HCT116 (cell line): Measurements from ENCODE around the gene SLC25A13. TPM values are rescaled to one million over a fixed set of nuclear protein-coding genes. Genes with fewer than 3 reads are reported as not detected.

Experiments used
- ATAC-seq: fragments of 200-7000 bp; cut with Tn5 transposase; 2 replicates; pipeline ENCODE4 v1.9.1; 2020; ENCODE audit warnings: mild to moderate bottlenecking, moderate library complexity
- BruUV-seq: library from RNA; stranded (reverse); fragments of 400-500 nt; replicated peaks from 2 replicates; lab custom pipeline; 2021; lab: Mats Ljungman, UMichigan
- CTCF ChIA-PET: fragments of 300-600 bp; sonication (Branson Sonifier 250); formaldehyde crosslinking; loops from one replicate; lab custom pipeline; 2021; ENCODE audit warnings: antibody characterized with exemption; lab: Charles Lee
- POLR2A ChIA-PET: fragments of 300-600, 350-600 bp; sonication (Branson Sonifier 250); formaldehyde crosslinking; loops from one replicate; lab custom pipeline; 2021; ENCODE audit warnings: antibody characterized with exemption; lab: Charles Lee
- RAD21 ChIA-PET, 2 experiments: fragments of 300-600 bp; sonication (Branson Sonifier 250); formaldehyde crosslinking; loops; one replicate each; lab custom pipeline; 2023; ENCODE audit warnings: low total read pairs in 2 of 2; ENCODE audit not compliant: uncharacterized antibody in 2 of 2, unreplicated experiment in 2 of 2, low non-redundant PET in 1 of 2; lab: Charles Lee
- DNase-seq: peaks from one replicate; pipeline ENCODE4 v3.0.0-alpha.2; 2010; ENCODE audit warnings: low read depth, low spot score
- H2AFZ ChIP-seq: fragments of 200-600 bp; shearing (Covaris generic), sonication (generic); 2 replicates; pipeline ENCODE4 v1.6.1; 2017; ENCODE audit warnings: low read depth, mixed run types, mixed read lengths, antibody characterized with exemption, low read length; ENCODE audit not compliant: poor library complexity, severe bottlenecking
- H3K27ac ChIP-seq: 2 replicates; pipeline ENCODE4 v1.5.1; 2012; ENCODE audit warnings: low read depth, low read length
- H3K27me3 ChIP-seq: fragments of 200-600 bp; sonication (generic); 2 replicates; pipeline ENCODE4 v1.6.1; 2016; ENCODE audit warnings: mixed run types, low read length, mixed read lengths; ENCODE audit not compliant: insufficient read depth
- H3K36me3 ChIP-seq, 2 experiments: fragments of 200-500 bp in 1 of 2; fragments of 200-600 bp in 1 of 2; sonication (Bioruptor generic) in 1 of 2; sonication (generic) in 1 of 2; 2 replicates each; pipeline versions ENCODE4 v1.5.1 to v1.6.1; 2014 to 2016; ENCODE audit warnings: low read length in 2 of 2, inconsistent platforms in 1 of 2, mixed read lengths in 1 of 2, mixed run types in 1 of 2; ENCODE audit not compliant: insufficient read depth in 2 of 2, control insufficient read depth in 1 of 2
- H3K4me1 ChIP-seq, 2 experiments: fragments of 200-600 bp in 1 of 2; sonication (generic) in 1 of 2; 2 replicates each; pipeline versions ENCODE4 v1.5.1 to v1.6.1; 2012 to 2017; ENCODE audit warnings: low read length in 2 of 2, inconsistent platforms in 1 of 2, mild to moderate bottlenecking in 1 of 2, mixed read lengths in 1 of 2, mixed run types in 1 of 2, moderate library complexity in 1 of 2; ENCODE audit not compliant: insufficient read depth in 2 of 2, control insufficient read depth in 1 of 2
- H3K4me2 ChIP-seq: fragments of 200-600 bp; sonication (generic); 2 replicates; pipeline ENCODE4 v1.6.1; 2017; ENCODE audit warnings: mixed run types, low read length, mixed read lengths
- H3K4me3 ChIP-seq, 2 experiments: fragments of 200-600 bp in 1 of 2; sonication (generic) in 1 of 2; replicated peaks in 1 of 2; 2 replicates each; pipeline ENCODE4 v1.5.1; 2011 to 2016; ENCODE audit warnings: low read length in 2 of 2, control low read depth in 1 of 2, low read depth in 1 of 2, mild to moderate bottlenecking in 1 of 2, mixed read lengths in 1 of 2, mixed run types in 1 of 2
- H3K79me2 ChIP-seq: fragments of 200-600 bp; sonication (generic); 2 replicates; pipeline ENCODE4 v1.6.1; 2017; ENCODE audit warnings: mild to moderate bottlenecking, mixed run types, low read length, moderate library complexity, mixed read lengths; ENCODE audit not compliant: insufficient read depth
- H3K9ac ChIP-seq: fragments of 200-600 bp; sonication (generic); 2 replicates; pipeline ENCODE4 v1.6.1; 2016; ENCODE audit warnings: low read length, mixed read lengths
- H3K9me2 ChIP-seq: fragments of 200-600 bp; sonication (generic), shearing (Covaris generic); 2 replicates; pipeline ENCODE4 v1.6.1; 2017; ENCODE audit warnings: mixed run types, mild to moderate bottlenecking, moderate library complexity; ENCODE audit not compliant: insufficient read depth
- H3K9me3 ChIP-seq, 2 experiments: fragments of 200-500 bp in 1 of 2; fragments of 200-600 bp in 1 of 2; sonication (Bioruptor generic) in 1 of 2; sonication (generic) in 1 of 2; 2 replicates each; pipeline ENCODE4 v1.6.1; 2014 to 2017; ENCODE audit warnings: low read length in 2 of 2, mixed read lengths in 2 of 2, inconsistent platforms in 1 of 2, low read depth in 1 of 2, mild to moderate bottlenecking in 1 of 2, mixed run types in 1 of 2, moderate library complexity in 1 of 2; ENCODE audit not compliant: control insufficient read depth in 1 of 2, insufficient read depth in 1 of 2
- H4K20me1 ChIP-seq: fragments of 200-600 bp; sonication (generic), shearing (Covaris generic); 2 replicates; pipeline ENCODE4 v1.6.1; 2017; ENCODE audit warnings: mixed run types, mild to moderate bottlenecking, moderate library complexity; ENCODE audit not compliant: insufficient read depth
- CEBPB ChIP-seq: IDR thresholded peaks from 2 replicates; pipeline ENCODE4 v1.6.1; 2012; ENCODE audit warnings: low read depth
- EGR1 ChIP-seq: IDR thresholded peaks from 2 replicates; pipeline ENCODE4 v1.6.1; 2012; ENCODE audit warnings: low read depth
- ELF1 ChIP-seq: IDR thresholded peaks from 2 replicates; pipeline ENCODE4 v1.6.1; 2012; ENCODE audit warnings: low read depth, borderline replicate concordance
- EZH2phosphoT487 ChIP-seq: fragments of 200-600 bp; IDR thresholded peaks from 2 replicates; pipeline ENCODE4 v1.6.1; 2018; ENCODE audit warnings: antibody characterized with exemption, borderline replicate concordance
- FOSL1 ChIP-seq: IDR thresholded peaks from 2 replicates; pipeline ENCODE4 v1.6.1; 2012; ENCODE audit warnings: low read depth
- JUND ChIP-seq: IDR thresholded peaks from 2 replicates; pipeline ENCODE4 v1.6.1; 2012
- POLR2AphosphoS5 ChIP-seq: IDR thresholded peaks from 2 replicates; pipeline ENCODE4 v1.6.1; 2011; ENCODE audit warnings: mild to moderate bottlenecking, low read depth, low read length, moderate library complexity
- RAD21 ChIP-seq: IDR thresholded peaks from 2 replicates; pipeline ENCODE4 v1.6.1; 2012; ENCODE audit warnings: low read depth, mild to moderate bottlenecking
- SIN3A ChIP-seq: IDR thresholded peaks from 2 replicates; pipeline ENCODE4 v1.6.1; 2012; ENCODE audit warnings: low read depth
- SP1 ChIP-seq: IDR thresholded peaks from 2 replicates; pipeline ENCODE4 v1.6.1; 2012; ENCODE audit warnings: low read depth
- SRF ChIP-seq: IDR thresholded peaks from 2 replicates; pipeline ENCODE4 v1.6.1; 2012; ENCODE audit warnings: low read depth
- TCF7L2 ChIP-seq: IDR thresholded peaks from 2 replicates; pipeline ENCODE4 v1.7.0; 2011; ENCODE audit warnings: borderline replicate concordance, inconsistent platforms; ENCODE audit not compliant: insufficient read depth, insufficient read length; ENCODE audit errors: extremely low read depth
- YY1 ChIP-seq: IDR thresholded peaks from 2 replicates; pipeline ENCODE4 v1.6.1; 2011; ENCODE audit warnings: low read length, low read depth, moderate library complexity, mild to moderate bottlenecking; ENCODE audit not compliant: insufficient replicate concordance; ENCODE audit errors: extremely low read depth
- ZFX ChIP-seq: fragments of 450-650 bp; IDR thresholded peaks from 2 replicates; pipeline ENCODE4 v1.6.1; 2017
- ZNF274 ChIP-seq: fragments of 200-500 bp; sonication (Bioruptor generic); IDR thresholded peaks from 2 replicates; pipeline ENCODE4 v1.6.1; 2014; ENCODE audit warnings: mild to moderate bottlenecking, low read depth, low read length, inconsistent platforms
- intact Hi-C: fragments of 100-400 bp; cut with micrococcal nuclease; formaldehyde crosslinking; loops from 2 replicates; pipeline ENCODE4 v1.10.0; 2022
- total RNA-seq: library from RNA; stranded (reverse); gene quantifications from one replicate; pipeline ENCODE4 v1.2.1, GENCODE V29; 2021; ENCODE audit not compliant: unreplicated experiment
- TF ChIP-seq, protein P1 (sequence below): IDR thresholded peaks from 2 replicates; pipeline ENCODE4 v1.6.1; 2012; ENCODE audit warnings: low read depth
- TF ChIP-seq, protein P2 (sequence below): IDR thresholded peaks from 2 replicates; pipeline ENCODE4 v1.6.1; 2012
- TF ChIP-seq, protein P3 (sequence below), 3 experiments: fragments of 200-600 bp in 1 of 3; sonication (generic) in 1 of 3; IDR thresholded peaks in 2 of 3; conservative IDR thresholded peaks in 1 of 3; 2 replicates each; pipeline ENCODE4 v1.5.1; 2012 to 2017; ENCODE audit warnings: low read depth in 2 of 3, low read length in 2 of 3, antibody characterized with exemption in 1 of 3, borderline replicate concordance in 1 of 3, control low read depth in 1 of 3, mild to moderate bottlenecking in 1 of 3, mixed read lengths in 1 of 3, mixed run types in 1 of 3, moderate library complexity in 1 of 3; ENCODE audit not compliant: insufficient read depth in 1 of 3
- TF ChIP-seq, protein P4 (sequence below): IDR thresholded peaks from 2 replicates; pipeline ENCODE4 v1.6.1; 2012

The SLC25A13 gene
- total RNA-seq, 1 experiment from 2014 or later = 19.3 TPM

DNA sequence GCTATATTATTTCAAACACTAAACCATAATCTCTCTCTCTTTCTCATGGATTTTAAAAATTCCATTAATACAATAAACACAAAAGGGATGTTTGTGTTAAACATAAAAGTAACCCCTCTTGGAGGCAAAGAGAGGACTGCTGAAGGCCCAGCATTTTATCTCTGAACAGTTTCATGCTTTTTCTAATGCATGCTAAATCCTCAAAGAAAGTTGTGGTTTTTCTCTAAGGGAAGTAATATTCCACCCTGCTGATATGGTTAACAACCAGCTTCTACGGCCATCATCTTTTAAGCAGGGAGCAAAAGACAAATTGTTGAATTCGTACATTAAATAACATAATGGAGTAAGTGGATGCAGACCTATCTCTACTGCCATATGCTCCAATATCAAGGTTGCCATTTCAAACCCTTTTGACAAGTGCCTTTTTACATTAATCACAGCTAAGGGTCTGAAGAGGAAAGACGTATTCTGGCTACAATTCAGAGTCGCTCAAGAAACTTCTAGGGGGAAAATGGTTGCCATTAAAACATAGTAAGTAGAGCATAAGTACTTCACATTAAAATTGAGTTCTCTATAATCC lies 103.1 kb downstream of the SLC25A13 start:
- Histone ChIP-seq H3K79me2 (peaks cover 5% of the 10 kb centered on the region), H3K9me3 (no peaks in the 10 kb centered on the region), H3K4me2 (no peak overlapping the region), H3K27me3 (no peaks in the 10 kb centered on the region), H3K4me3 (no peak overlapping the region), H3K9ac (no peak overlapping the region), H3K36me3 (no peaks in the 10 kb centered on the region), H3K9me2 (no peaks in the 10 kb centered on the region), H3K27ac (no peak overlapping the region), H2AFZ (no peak overlapping the region), H3K4me1 (peaks cover 6 to 17% of the 10 kb centered on the region in 2 experiments; a peak in 3 of 4 replicates), H4K20me1 (no peaks in the 10 kb centered on the region)
- intact Hi-C loops = no loop called here
- BruUV-seq = no TSS peak
- ATAC-seq = no peak
- ChIA-PET POLR2A (no interaction called here), CTCF (interaction anchor here (0.7 kb wide), 1 partner anchor 809 kb away, joined by 3 read pairs; no protein-coding TSS in a partner anchor), RAD21 (no interaction called here)
- TF ChIP-seq ZNF274 (no peak), EZH2phosphoT487 (no peak), SIN3A (no peak), SP1 (no peak), ELF1 (no peak), YY1 (no peak), EGR1 (no peak), JUND (no peak), POLR2AphosphoS5 (no peak), CEBPB (no peak), FOSL1 (no peak), TCF7L2 (no peak), ZFX (no peak), RAD21 (no peak), SRF (no peak)
- TF ChIP-seq, protein P1, sequence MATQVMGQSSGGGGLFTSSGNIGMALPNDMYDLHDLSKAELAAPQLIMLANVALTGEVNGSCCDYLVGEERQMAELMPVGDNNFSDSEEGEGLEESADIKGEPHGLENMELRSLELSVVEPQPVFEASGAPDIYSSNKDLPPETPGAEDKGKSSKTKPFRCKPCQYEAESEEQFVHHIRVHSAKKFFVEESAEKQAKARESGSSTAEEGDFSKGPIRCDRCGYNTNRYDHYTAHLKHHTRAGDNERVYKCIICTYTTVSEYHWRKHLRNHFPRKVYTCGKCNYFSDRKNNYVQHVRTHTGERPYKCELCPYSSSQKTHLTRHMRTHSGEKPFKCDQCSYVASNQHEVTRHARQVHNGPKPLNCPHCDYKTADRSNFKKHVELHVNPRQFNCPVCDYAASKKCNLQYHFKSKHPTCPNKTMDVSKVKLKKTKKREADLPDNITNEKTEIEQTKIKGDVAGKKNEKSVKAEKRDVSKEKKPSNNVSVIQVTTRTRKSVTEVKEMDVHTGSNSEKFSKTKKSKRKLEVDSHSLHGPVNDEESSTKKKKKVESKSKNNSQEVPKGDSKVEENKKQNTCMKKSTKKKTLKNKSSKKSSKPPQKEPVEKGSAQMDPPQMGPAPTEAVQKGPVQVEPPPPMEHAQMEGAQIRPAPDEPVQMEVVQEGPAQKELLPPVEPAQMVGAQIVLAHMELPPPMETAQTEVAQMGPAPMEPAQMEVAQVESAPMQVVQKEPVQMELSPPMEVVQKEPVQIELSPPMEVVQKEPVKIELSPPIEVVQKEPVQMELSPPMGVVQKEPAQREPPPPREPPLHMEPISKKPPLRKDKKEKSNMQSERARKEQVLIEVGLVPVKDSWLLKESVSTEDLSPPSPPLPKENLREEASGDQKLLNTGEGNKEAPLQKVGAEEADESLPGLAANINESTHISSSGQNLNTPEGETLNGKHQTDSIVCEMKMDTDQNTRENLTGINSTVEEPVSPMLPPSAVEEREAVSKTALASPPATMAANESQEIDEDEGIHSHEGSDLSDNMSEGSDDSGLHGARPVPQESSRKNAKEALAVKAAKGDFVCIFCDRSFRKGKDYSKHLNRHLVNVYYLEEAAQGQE = no peak
- TF ChIP-seq, protein P2, sequence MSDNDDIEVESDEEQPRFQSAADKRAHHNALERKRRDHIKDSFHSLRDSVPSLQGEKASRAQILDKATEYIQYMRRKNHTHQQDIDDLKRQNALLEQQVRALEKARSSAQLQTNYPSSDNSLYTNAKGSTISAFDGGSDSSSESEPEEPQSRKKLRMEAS = no peak
- TF ChIP-seq, protein P3, sequence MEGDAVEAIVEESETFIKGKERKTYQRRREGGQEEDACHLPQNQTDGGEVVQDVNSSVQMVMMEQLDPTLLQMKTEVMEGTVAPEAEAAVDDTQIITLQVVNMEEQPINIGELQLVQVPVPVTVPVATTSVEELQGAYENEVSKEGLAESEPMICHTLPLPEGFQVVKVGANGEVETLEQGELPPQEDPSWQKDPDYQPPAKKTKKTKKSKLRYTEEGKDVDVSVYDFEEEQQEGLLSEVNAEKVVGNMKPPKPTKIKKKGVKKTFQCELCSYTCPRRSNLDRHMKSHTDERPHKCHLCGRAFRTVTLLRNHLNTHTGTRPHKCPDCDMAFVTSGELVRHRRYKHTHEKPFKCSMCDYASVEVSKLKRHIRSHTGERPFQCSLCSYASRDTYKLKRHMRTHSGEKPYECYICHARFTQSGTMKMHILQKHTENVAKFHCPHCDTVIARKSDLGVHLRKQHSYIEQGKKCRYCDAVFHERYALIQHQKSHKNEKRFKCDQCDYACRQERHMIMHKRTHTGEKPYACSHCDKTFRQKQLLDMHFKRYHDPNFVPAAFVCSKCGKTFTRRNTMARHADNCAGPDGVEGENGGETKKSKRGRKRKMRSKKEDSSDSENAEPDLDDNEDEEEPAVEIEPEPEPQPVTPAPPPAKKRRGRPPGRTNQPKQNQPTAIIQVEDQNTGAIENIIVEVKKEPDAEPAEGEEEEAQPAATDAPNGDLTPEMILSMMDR (IDR thresholded peaks at IDR 0.05 in 2 of 3, conservative IDR thresholded peaks at IDR 0.05 in 1 of 3; ENCODE audit: borderline replicate concordance in 1 of 3, insufficient read depth in 1 of 3, low read depth in 2 of 3, low read length in 2 of 3) = no peak
- TF ChIP-seq, protein P4, sequence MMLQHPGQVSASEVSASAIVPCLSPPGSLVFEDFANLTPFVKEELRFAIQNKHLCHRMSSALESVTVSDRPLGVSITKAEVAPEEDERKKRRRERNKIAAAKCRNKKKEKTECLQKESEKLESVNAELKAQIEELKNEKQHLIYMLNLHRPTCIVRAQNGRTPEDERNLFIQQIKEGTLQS = no peak
- no peak for DNase-seq
